COLO829 (cell line): ENCODE results near the gene ICAM5.
"Not testable (repeated sequence)": the region's sequence is repeated elsewhere in the genome, so short reads cannot be mapped to it uniquely, and the experiment has no call there.

ENCODE experiments used
- DNase-seq: peaks from one replicate; pipeline ENCODE4 v3.0.0; 2012; ENCODE audit warnings: low spot score

Gene ICAM5

DNA sequence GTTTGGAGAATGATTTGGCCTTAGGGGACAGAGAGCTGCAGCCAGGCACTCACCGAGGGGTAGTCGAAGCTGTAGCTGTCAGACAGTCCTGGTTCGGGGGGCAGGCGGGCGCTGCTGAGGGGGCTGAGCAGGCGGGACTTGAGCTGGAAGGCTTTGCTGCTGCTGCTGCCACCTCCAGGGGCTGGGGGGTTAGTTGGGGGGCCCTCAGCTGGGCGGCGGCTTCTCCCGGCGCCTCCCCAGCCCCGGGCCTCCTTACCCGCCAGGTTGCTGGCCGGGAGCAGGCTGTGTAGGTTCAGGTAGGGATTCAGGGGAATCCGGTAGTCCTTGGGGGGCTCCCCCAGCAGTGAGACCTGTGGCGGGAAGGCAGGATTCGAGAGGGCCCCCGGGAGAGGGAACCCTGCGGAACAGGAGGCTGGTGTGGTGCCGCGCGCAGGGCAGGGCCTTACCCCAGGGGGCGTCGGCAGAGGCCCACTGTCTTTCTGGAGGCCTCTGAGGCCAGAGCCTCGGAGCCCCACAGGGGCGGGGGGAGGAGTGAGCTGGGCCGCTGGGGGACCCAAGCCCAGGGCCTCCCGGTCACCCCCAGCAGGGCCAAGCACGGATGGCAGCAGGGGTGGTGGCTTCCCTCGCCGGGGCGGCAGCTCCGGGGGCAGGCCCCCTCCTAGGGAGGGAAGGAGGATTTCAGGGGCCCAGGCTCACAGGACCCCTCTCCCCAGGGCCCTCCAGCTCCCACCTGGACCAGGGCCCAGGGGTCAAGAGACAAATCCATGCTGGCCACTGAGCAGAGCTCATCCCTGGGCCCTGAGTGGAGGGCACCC lies 31.1 kb downstream of the ICAM5 start:
- no peak for DNase-seq

DNA sequence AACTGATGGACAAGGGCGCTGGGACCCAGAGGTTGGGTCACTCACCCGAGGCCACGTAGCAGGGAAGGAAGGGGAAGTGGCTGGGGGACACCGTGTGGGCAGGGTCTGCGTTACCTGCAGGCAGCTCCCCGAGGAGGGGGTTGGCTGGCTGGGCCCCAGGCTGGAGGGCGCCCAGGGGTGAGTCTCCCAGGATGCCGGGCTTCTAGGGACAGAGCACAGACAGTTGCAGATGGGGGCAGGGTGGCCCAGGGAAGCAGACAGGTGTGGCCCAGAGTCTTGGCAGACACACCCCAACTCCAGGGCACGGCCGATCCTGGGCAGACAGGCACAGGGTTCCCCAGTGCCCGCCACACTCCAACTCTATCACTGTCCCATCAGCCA lies 31.7 kb downstream of the ICAM5 start:
- DNase-seq: no peak

DNA sequence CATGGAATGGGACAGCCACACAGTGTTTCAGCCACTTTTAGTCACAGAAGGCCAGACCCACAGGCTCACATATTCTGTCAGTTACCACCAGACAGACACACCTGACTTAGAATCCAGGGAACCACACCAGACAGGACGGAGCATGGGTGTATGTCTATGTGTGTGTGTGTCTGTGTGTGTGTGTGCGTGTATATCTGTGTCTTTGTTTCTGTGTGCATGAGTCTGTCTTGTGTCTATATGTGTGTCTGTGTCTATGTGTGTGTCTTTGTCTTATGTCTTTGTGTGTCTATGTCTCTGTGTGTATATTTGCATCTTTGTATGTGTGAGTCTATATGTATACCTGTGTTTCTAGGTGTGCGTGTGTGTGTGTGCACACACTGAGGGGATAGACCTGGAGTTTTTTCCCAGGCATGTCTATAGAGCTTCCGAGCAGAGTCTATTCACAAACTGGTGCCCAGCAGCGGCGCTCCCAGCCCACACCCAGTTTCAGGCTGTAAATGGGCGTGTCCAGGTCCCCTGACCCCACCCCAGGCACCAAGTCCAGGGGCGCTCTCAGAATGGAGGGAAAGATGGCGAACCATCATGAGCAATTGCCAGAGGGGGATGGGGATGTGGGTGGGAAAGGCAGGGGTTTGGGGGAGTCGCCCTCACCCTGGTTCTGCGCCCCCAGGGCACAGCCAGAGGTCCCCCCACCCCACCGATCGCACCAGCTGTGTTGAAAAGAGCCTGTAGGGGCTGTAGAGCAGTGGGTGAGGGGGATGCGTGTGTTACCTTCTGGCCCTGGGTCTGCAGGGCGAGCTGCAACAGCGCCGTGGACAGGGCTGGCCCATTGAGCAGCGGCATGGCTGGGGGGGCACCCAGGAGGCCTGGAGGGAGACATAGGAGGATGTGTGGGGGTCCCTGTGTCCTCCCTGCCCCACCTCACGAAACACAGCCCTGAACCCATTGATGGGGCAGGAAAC lies 32.4 kb downstream of the ICAM5 start:
- DNase-seq: no peak

DNA sequence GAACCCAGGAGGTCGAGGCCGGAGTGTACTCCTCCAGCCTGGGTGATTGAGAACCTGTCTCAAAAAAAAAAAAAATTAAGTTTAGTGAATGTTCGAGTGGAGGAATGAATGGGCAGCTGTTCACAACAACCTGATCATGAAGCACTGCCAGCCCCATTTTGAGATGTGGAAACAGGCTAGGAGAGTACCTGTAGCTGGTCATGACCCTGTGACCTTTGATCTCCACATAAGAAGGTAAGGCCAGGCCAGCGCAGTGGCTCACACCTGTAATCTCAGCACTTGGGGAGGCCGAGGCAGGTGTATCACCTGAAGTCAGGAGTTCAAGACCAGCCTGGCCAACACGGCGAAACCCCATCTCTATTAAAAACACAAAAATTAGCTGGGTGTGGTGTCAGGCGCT lies 36.0 kb downstream of the ICAM5 start:
- no peak for DNase-seq

DNA sequence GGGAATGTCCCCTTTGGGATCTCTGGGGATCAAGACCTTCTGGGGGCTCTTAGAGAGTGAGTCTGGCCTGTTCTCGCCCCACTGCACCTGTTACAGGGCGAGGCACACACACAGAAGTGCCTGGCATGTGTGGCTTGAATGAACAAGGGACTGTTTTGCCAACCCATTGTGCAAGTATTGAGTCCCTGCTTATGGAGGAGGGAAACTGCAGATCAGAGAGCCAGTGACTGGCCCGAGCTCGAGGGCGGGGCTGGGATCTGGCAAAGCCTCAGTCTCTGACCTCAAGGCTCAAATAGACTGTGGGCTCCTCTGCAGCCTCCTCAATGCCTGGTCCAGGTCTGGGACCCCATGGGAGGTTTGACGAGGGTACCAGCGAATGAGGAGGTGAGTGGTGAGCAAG lies 38.0 kb downstream of the ICAM5 start:
- no peak for DNase-seq

DNA sequence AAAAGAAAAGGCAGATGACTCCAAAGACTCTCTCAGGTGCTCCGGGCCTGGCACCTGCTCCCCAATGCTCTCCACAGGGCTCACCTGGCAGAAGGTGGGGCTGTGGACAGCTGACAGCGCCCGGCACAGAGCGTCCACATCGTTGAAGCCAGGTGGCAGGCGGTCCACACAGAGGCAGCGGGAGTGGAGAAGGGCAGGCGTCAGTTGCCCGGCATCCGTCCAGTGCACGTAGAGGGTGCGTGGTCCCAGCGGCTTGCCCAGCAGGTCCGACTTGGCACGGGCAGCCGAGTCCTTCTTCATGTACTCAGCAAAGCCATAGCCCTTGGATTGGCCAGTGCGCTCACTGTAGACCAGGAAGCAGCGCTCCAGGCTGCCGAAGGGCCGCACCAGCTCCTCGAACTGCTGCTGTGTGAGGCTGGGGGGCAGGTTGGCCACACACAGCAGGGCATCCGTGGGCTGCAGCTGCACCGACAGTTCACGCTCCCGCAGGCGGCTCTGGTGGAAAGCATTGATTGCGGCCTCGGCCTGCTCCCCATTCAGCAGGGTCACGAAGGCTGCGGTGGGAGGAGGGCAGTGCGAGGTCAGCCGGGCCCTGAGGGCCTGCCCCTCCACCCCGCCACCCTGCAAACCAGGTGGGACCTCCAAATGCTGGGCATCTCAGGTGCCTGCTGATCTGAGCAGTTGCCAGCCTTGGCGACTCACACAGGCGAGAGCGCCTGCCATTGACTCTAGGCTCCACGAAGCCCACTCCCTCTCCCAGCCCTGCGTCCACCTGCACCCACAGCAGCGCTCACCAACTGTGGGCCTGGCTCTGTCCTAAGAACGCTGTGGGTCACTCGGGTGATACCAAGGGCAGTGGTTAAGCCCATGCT lies 39.0 kb downstream of the ICAM5 start:
- DNase-seq: no peak

DNA sequence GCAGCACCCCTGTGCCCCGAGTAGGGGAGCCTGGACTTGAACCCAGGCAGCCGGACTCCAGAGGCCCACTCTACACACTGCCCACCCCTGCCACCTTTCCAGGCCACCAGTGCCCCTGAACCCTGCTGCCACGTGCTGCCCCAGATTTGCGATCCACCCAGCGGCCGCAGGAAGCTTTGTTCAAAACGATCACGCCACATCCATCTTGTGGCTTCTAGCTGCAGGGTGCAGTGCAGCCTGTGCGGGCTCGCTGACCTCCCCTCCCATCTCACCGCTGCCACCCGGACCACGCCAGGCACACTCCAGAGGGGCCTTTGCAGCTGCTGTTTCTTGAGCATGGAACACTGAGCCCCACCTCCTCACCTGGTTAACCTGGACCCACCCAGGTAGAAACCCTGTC lies 39.8 kb downstream of the ICAM5 start:
- DNase-seq: no peak

DNA sequence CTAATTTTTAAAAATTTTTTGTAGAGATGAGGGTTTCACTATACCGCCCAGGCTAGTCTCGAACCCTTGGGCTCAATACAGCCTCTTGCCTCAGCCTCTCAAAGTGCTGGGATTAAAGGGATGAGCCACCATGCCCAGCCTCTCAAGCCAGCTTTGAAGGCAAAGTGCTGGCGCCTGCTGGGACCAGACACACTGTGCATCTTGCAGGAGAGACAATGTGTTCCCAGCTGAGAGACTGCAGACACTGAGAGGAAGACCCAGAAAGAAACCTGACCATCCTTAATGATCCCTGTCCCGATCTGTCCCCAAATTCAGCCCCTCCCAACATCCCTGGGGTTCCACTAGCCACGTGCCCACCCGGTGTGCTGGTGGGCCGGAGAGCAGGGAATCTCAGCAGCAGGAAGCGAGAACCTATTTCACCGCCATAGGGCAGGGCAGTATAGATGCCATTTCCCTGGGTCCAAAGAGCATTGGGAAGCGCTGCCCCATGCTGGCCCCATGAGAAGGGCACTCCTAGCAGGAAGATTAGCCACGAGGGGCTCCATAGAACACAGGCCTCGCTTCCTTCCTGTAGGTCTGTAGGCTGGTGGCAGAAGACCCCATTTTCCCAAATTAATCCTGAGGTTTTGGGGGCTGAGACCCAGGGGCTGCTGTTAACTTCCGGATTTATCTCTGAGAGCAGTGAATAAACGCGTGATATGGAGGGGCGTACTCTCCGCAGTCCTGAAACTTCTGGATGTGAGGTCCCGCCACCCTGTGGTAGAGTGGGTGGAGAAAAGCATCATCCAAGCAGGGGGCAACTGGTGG lies 42.6 kb downstream of the ICAM5 start:
- no peak for DNase-seq

DNA sequence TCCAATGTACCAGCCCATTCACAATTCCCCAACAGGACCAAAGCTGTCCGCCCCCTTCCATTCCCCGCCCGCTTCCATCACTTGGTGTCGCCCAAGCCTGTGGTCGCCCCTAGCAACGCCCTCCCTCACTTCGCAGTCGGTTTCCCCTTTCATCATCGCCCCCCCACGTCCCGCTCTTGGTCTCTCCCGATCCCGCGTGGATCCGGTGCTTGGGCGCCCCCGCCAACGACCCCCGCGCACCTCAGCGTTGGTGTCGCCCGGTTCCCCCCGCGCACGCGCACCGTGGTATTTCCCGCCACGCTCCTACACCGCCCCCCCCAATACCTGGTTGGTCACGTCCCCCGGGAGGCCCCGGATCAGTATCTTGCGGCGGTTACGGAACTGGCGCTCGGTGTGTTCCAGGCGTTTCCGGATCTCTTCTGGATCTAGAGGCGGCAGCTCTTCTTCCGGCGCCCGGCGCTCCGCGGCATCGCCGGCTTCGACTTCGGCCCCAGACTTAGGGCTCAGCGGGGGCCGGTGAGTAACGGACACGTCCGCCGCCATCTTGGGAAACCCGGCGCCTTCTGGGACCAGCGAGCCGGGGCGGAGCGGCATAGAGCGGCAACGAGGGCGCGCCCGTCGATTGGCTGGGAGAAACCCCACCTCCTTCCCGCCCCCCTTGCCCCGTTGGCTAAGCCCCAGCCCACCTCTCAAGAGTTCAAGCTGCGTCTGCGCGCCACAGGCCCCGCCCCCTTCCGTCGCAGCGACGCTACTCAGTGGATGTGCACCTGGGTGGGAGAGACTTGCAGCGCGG lies 43.4 kb downstream of the ICAM5 start, which contains the start of gene RAVER1:
Gene RAVER1, minus strand, starts transcription at position 565 of the 793 bp plus-strand sequence. Its CDS starts 22 bp downstream, at position 543.
- peak; percentile 95 for DNase-seq

DNA sequence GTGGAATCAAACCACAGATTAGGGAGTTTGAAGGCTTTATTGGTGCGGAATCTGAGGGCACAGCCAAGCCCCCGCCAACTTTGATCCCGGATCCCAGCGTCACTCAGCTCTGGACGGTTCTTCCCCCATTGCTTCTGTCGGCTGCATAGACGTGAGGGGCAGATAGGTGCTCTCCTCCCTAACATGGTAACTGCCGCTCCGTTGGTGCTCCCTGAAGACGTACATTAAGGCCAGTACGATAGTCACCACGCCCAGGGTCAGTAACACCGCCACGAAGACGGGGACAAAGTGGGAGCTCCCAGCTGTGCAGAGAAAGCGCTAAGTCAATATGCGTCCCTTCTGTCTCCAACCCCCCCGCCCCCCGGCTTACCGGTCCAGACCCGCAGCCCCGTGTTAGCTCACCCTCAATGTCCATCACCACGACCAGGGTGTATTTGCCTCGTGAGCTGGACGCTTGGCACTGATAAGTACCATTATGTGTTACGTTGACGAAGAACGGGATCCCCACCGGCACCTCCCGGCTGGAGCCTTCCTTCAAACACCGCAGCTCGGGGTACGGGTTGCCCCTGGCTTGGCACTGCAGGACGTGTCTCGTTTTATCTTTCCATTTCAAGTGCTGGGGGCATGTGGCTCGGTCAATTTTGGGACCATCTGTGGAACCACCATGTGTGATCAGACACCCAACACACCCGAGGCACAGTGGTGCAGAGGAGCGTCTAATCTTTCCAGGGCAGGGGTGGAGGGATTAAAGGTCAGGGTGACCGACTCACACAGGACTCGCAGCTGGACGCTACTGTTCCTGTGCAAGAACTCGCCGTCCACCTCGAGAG lies 44.2 kb downstream of the ICAM5 start:
- peak; percentile 11 for DNase-seq

DNA sequence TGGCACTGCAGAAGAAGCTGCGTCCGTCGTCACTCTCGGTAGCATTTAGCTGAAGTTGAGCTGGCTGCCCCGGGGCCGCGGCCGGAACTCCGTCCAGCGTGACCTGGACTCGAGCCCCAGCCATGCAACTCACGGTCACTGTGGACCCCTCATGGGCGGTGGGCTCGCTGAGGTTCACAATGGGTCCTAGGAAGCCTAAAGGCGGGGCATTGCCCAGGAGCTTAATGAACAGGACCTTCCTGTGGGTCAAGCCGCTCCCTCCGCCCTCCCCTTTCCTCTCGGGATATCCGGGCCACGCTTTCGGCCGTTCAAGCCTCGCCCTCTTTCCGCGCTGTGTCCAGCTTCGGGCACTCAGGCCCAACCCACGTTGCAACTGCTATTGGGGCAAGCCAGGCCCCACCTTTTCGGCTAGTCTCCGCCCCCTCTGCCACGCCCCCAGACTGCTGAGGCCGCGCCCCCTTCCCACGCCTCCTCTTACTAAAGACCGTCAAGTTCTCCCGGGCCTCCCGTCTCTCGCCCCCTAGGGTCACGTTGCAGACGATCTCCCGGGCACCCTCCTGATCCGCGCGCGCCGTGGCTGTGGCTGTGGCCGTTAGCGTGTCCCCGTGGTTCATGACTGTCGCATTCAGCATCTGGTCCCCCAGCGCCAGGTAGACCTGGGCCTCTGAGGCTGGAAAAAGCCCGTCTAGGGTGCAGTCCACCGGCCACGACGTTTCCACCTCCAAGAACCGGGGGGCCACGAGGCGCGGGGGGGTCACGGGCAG lies 45.0 kb downstream of the ICAM5 start:
- peak; percentile 94 for DNase-seq

DNA sequence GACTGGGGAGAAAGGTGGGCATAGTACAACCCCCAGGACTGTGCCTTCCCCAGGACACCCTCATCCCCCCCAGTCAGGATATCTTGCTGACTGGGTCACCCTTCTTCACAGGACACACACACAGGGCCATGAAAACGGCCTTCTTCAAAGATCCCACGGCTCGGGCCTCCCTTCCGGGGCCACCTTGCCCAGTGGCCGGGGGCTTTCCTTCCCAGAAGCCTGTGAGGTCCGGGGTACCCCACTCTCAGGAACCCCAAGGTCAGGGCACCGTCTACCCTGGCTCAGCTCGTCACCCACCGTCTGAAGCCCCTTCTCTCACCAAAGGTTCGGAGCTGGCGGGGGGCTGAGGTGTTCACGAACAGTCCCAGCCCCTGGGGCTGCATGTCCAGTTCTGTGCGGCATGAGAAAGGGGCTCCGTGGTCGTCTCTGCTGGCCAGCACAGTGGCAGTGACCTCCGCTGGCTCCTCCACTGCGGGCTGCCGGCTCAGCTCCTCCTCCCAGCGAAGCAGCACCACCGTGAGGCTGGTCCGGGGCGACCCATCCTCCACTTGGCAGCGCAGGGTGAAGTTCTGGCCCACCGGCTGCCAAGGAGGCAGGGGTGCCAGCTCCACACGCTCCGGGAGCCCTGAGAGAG lies 45.7 kb downstream of the ICAM5 start:
- DNase-seq: no peak

DNA sequence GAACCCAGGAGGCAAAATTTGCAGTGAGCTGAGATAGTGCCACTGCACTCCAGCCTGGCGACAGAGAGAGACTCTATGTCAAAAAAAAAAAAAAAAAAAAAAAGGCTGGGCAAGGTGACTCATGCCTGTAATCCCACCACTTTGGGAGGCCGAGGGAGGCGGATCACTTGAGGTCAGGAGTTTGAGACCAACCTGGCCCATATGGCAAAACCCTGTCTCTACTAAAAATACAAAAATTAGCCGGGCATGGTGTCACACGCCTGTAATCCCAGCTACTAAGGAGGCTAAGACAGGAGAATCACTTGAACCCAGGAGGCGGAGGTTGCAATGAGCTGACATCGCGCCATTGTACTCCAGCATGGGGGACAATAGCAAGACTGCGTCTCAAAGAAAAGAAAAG lies 47.0 kb downstream of the ICAM5 start:
- not testable (repeated sequence) for DNase-seq

DNA sequence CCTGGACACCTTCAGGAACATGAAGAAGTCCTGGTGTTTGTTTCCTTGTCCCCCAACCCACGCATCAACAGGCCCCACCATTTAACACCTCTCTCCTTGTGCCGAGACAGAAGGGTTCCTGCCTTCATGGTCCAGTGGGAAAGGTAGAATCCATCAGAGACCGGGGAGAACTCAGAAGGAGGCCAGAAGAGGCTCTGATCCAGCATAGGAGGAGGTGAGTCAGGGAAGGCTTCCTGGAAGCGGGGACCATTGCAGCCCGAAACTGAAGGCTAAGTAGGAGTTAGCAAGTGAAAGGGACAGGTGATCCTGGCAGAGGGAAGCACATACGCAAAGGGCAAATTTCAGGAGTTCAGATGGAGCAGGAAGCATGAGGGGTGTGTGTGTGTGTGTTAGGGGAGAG lies 49.2 kb downstream of the ICAM5 start:
- no peak for DNase-seq

DNA sequence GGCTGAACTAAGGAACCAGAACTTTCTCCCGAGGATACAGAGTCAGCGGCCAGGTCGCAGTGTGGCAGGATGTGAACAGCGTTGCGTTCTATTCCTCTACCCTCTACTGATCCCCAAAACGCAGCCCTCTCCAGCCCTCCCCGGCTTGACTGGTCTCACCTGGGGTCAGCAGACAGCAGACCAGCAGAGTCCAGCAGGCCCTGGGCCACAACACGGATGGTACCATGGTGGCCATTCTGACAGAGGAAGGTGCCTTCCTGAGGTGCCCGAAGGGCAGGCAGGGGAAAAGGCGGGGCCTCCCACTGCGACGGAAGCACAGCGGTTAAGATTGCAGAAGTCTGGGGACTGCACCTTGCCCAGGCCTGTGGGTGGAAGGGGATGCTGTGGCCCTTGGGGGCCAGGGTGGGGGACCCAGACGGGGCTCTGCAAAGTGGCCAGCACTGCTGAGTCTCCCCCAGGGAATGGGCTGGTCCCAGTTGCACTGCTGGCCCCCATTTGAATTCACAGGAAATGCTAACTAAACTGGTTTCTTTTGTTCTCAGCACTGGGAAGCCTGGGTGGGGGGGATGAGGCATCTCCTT lies 49.7 kb downstream of the ICAM5 start, which contains the start of gene ICAM3:
Gene ICAM3, minus strand, starts transcription at position 245 of the 581 bp plus-strand sequence. Its CDS starts 10 bp downstream, at position 235.
- DNase-seq: no peak

DNA sequence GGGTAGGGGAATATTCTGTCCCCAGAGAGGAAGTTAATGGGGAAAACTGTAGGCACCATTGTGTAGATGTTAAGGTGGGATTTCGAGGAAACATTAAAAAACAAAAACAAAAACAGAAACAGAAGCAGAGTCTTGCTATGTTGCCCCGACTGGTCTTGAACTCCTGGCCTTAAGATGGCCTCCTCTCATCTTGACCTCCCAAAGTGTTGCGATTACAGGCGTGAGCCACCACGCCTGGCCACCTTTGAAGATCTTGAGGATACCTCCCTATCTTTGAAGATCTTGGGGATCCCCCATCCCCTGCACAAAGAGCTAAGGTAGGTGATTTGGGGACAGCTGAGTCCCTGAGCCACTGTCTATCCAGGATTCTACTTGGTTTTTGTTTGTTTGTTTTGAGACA lies 50.2 kb downstream of the ICAM5 start:
- DNase-seq: no peak

DNA sequence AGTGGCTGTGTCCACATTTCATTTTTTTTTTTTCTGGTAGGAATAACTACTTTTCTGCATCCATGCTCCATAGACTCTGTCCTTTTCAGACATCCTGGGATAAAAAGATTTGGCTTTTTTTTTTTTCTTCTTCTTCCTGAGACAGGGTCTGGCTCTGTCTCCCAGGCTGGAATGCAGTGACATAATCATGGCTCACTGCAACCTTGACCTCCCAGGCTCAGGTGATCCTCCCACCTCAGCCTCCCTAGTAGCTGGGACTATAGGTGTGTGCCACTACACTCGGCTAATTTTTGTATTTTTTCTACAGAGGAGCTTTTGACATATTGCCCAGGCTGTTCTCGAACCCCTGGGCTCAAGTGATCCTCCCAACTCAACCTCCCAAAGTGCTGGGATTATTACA lies 53.7 kb downstream of the ICAM5 start:
- no peak for DNase-seq

DNA sequence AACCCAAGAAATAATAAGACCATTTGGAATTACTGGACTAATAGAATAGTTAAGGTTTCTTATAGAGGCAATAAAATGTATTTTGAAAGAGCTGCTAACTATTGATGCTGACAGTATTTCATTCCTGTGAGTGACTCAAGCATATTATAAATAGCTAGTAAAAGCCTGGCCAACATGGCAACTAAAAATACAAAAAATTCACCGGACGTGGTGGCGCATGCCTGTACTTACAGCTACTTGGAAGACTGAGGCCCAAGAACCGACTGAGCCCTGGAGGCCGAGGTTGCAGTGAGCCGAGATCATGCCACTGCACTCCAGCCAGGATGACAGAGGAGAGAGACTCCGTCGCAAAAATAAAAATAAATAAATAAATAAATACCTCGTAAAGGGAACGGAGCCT lies 55.0 kb downstream of the ICAM5 start:
- no peak for DNase-seq
